Neural cell (in vitro differentiated cells): ENCODE data around the gene SLC16A2. TPM values are rescaled to one million over a fixed set of nuclear protein-coding genes. Genes with fewer than 3 reads are reported as not detected.

ENCODE experiments used
- H2AFZ ChIP-seq: fragments of 200-600, 300-800 bp; sonication (generic), shearing (Covaris generic); 2 replicates; pipeline ENCODE4 v1.6.0; 2014; ENCODE audit warnings: low read depth, mild to moderate bottlenecking, antibody characterized with exemption, low read length, moderate library complexity
- H3F3A ChIP-seq: fragments of 200-600 bp; shearing (Covaris generic); 2 replicates; pipeline ENCODE4 v1.6.1; 2016; ENCODE audit warnings: mild to moderate bottlenecking, moderate library complexity, mixed read lengths, antibody characterized with exemption, low read length; ENCODE audit not compliant: insufficient read depth, poor library complexity, severe bottlenecking
- H3K27ac ChIP-seq: fragments of 200-600, 300-800 bp; sonication (generic), shearing (Covaris generic); 2 replicates; pipeline ENCODE4 v1.5.1; 2014; ENCODE audit warnings: mild to moderate bottlenecking, low read length, moderate library complexity
- H3K27me3 ChIP-seq: fragments of 300-800, 200-600 bp; sonication (generic), shearing (Covaris generic); 2 replicates; pipeline ENCODE4 v1.6.0; 2014; ENCODE audit warnings: mild to moderate bottlenecking, low read depth, low read length, moderate library complexity; ENCODE audit not compliant: insufficient read depth
- H3K36me3 ChIP-seq: fragments of 300-800, 200-600 bp; sonication (generic), shearing (Covaris generic); 2 replicates; pipeline ENCODE4 v1.5.1; 2014; ENCODE audit warnings: mild to moderate bottlenecking, antibody characterized with exemption, low read length, moderate library complexity; ENCODE audit not compliant: insufficient read depth
- H3K4me2 ChIP-seq: fragments of 300-800, 200-600 bp; sonication (generic), shearing (Covaris generic); 2 replicates; pipeline ENCODE4 v1.6.0; 2014; ENCODE audit warnings: mild to moderate bottlenecking, low read length
- H3K4me3 ChIP-seq: fragments of 300-800, 200-600 bp; sonication (generic), shearing (Covaris generic); 2 replicates; pipeline ENCODE4 v1.5.1; 2014; ENCODE audit warnings: mild to moderate bottlenecking, low read length, moderate library complexity
- H3K79me2 ChIP-seq: fragments of 200-600 bp; shearing (Covaris generic); replicated peaks from 2 replicates; pipeline ENCODE4 v1.6.0; 2014; ENCODE audit warnings: mild to moderate bottlenecking, low read length, moderate library complexity; ENCODE audit not compliant: insufficient read depth
- H3K9ac ChIP-seq: fragments of 300-800, 200-600 bp; sonication (generic), shearing (Covaris generic); 2 replicates; pipeline ENCODE4 v1.6.1; 2016; ENCODE audit warnings: mild to moderate bottlenecking, low read length, mixed read lengths
- H3K9me2 ChIP-seq: fragments of 200-600 bp; shearing (Covaris generic); 2 replicates; pipeline ENCODE4 v1.6.1; 2016; ENCODE audit warnings: mild to moderate bottlenecking, low read length, mixed read lengths; ENCODE audit not compliant: insufficient read depth
- H3K9me3 ChIP-seq: fragments of 200-600, 300-800 bp; sonication (generic), shearing (Covaris generic); 2 replicates; pipeline ENCODE4 v1.6.1; 2016; ENCODE audit warnings: mild to moderate bottlenecking, mixed run types, low read length, moderate library complexity, mixed read lengths
- H4K20me1 ChIP-seq: fragments of 200-600 bp; shearing (Covaris generic); 2 replicates; pipeline ENCODE4 v1.6.1; 2016; ENCODE audit warnings: mild to moderate bottlenecking, mixed run types; ENCODE audit not compliant: insufficient read depth
- CTCF ChIP-seq: fragments of 450-650 bp; IDR thresholded peaks from 2 replicates; pipeline ENCODE4 v1.5.1; 2014; ENCODE audit warnings: antibody characterized with exemption, mild to moderate bottlenecking, moderate library complexity; ENCODE audit not compliant: poor library complexity, severe bottlenecking
- EP300 ChIP-seq: fragments of 450-650 bp; conservative IDR thresholded peaks from 2 replicates; pipeline ENCODE4 v1.6.1; 2014; ENCODE audit warnings: antibody characterized with exemption, mild to moderate bottlenecking, moderate library complexity; ENCODE audit not compliant: poor library complexity, severe bottlenecking
- EZH2 ChIP-seq: fragments of 200-600, 300-800 bp; shearing (Covaris generic), sonication (generic); IDR thresholded peaks from 2 replicates; pipeline ENCODE4 v1.6.1; 2014; ENCODE audit warnings: antibody characterized with exemption, low read length, borderline replicate concordance, mild to moderate bottlenecking; ENCODE audit not compliant: insufficient read depth, poor library complexity, severe bottlenecking
- MXI1 ChIP-seq: fragments of 450-650 bp; conservative IDR thresholded peaks from 2 replicates; pipeline ENCODE4 v1.6.1; 2014; ENCODE audit warnings: antibody characterized with exemption, mild to moderate bottlenecking; ENCODE audit not compliant: poor library complexity, severe bottlenecking
- POLR2AphosphoS5 ChIP-seq: IDR thresholded peaks from 2 replicates; pipeline ENCODE4 v1.6.1; 2012
- RAD21 ChIP-seq: fragments of 450-650 bp; conservative IDR thresholded peaks from 2 replicates; pipeline ENCODE4 v1.6.1; 2014; ENCODE audit warnings: antibody characterized with exemption, mild to moderate bottlenecking, moderate library complexity
- REST ChIP-seq: IDR thresholded peaks from 2 replicates; pipeline ENCODE4 v1.6.1; 2012; ENCODE audit warnings: borderline replicate concordance
- SMC3 ChIP-seq: fragments of 450-650 bp; conservative IDR thresholded peaks from 2 replicates; pipeline ENCODE4 v1.6.1; 2014; ENCODE audit warnings: antibody characterized with exemption, mild to moderate bottlenecking, moderate library complexity; ENCODE audit not compliant: poor library complexity
- TAF1 ChIP-seq: IDR thresholded peaks from 2 replicates; pipeline ENCODE4 v1.6.1; 2012; ENCODE audit warnings: low read depth
- polyA plus RNA-seq: library from polyadenylated mRNA; depleted of rRNA; stranded (reverse); fragments of >200 nt; gene quantifications from 2 replicates; pipeline ENCODE4 v1.2.3, GENCODE V29; 2014

The SLC16A2 gene
- polyA plus RNA-seq, 1 donor from 2014 or later, result 14.5 TPM

GRCh38 chrX:74510401-74510800 is 89.1 kb downstream of the SLC16A2 start:
- Histone ChIP-seq H3K9me3 (no peaks in the 10 kb centered on the region), H3K27me3 (no peaks in the 10 kb centered on the region), H3K27ac (no peak overlapping the region), H3K9ac (no peak overlapping the region), H3K9me2 (no peaks in the 10 kb centered on the region), H4K20me1 (no peaks in the 10 kb centered on the region), H3K36me3 (no peaks in the 10 kb centered on the region), H3K4me3 (no peak overlapping the region), H3F3A (no peaks in the 10 kb centered on the region), H3K79me2 (no peaks in the 10 kb centered on the region), H2AFZ (no peak overlapping the region), H3K4me2 (no peak overlapping the region)
- TF ChIP-seq CTCF, result no peak
- TF ChIP-seq EZH2, result no peak
- TF ChIP-seq MXI1, result no peak
- no peak for TF ChIP-seq REST
- no peak for TF ChIP-seq EP300
- TF ChIP-seq POLR2AphosphoS5, result no peak
- no peak for TF ChIP-seq SMC3
- TF ChIP-seq TAF1, result no peak
- TF ChIP-seq RAD21, result no peak

GRCh38 chrX:74511704-74512103 is 90.4 kb downstream of the SLC16A2 start:
- no peaks in the 10 kb centered on the region for H3K9me2 ChIP-seq
- no peaks in the 10 kb centered on the region for H3K9me3 ChIP-seq
- H4K20me1 ChIP-seq, result no peaks in the 10 kb centered on the region
- TF ChIP-seq SMC3 (no peak), EP300 (no peak), POLR2AphosphoS5 (no peak), MXI1 (no peak), RAD21 (no peak), CTCF (no peak)
- no peak overlapping the region for H3K9ac ChIP-seq
- H3K4me2 ChIP-seq, result no peak overlapping the region
- H3K4me3 ChIP-seq, result no peak overlapping the region
- no peak overlapping the region for H3K27ac ChIP-seq
- H2AFZ ChIP-seq, result no peak overlapping the region
- H3K27me3 ChIP-seq, result no peaks in the 10 kb centered on the region
- H3K79me2 ChIP-seq, result no peaks in the 10 kb centered on the region
- H3F3A ChIP-seq, result no peaks in the 10 kb centered on the region
- no peaks in the 10 kb centered on the region for H3K36me3 ChIP-seq
